ENCODE results near the gene MAPKAP1.

MAPKAP1 gene

DNA sequence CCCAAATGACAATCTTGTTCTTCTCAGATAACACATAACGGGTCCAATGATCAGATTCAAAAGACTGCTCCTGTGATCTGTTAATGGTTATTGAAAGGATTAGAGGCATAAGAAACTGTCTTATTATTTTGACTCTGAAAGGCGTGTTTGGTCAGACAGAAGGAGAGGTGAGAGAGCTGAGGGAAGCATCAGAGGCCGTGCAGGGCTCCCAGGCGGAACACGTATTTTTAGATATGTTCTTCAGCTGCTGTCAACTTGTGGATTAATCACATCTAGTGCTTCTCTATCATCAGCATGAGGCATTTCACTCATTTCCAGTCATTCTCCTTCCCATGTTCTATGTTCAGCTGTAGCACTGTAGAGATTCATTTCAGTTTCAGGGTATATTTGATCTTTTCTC is 199.8 kb downstream of the MAPKAP1 start:
- no peak overlapping the region for H3K4me3 ChIP-seq (replicated peaks; ENCODE audit: insufficient read depth, low read length)

DNA sequence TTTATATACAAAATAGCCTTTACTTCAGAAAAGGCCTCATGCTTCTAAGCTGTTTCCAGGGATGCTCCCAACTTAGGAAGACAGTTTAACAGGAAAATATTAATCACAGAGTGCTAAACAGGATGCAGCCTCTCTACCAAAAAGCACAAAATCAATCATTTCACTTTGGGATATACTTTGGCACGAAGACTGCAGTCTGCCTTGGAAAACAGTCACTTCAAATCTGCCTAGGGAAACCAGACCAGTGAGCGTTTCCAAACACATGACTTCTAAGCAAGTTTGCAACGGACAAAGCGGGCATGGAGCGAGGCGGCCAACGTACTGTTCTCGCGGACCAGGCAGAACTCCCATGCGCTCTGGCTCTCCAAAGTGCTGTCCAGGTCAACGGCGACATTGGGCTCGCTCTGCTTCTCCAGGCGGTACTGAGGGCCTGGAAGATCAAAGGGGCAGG is 201.0 kb downstream of the MAPKAP1 start:
- DNase-seq (ENCODE audit: low read depth in 1 of 2, low spot score in 1 of 2) = no peak

More for the DNA sequence above, 199.8 kb downstream of the MAPKAP1 start:
- no peak for DNase-seq (ENCODE audit: low read depth in 1 of 2, low spot score in 1 of 2)
- TF ChIP-seq GABPA (IDR thresholded peaks at IDR 0.05; ENCODE audit: low read depth) (no peak), SPI1 (IDR thresholded peaks at IDR 0.05; ENCODE audit: borderline replicate concordance, low read depth) (no peak), POLR2AphosphoS5 (IDR thresholded peaks at IDR 0.05; ENCODE audit: low read depth) (no peak)
- TF ChIP-seq, protein P1, sequence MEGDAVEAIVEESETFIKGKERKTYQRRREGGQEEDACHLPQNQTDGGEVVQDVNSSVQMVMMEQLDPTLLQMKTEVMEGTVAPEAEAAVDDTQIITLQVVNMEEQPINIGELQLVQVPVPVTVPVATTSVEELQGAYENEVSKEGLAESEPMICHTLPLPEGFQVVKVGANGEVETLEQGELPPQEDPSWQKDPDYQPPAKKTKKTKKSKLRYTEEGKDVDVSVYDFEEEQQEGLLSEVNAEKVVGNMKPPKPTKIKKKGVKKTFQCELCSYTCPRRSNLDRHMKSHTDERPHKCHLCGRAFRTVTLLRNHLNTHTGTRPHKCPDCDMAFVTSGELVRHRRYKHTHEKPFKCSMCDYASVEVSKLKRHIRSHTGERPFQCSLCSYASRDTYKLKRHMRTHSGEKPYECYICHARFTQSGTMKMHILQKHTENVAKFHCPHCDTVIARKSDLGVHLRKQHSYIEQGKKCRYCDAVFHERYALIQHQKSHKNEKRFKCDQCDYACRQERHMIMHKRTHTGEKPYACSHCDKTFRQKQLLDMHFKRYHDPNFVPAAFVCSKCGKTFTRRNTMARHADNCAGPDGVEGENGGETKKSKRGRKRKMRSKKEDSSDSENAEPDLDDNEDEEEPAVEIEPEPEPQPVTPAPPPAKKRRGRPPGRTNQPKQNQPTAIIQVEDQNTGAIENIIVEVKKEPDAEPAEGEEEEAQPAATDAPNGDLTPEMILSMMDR (IDR thresholded peaks at IDR 0.05; ENCODE audit: insufficient read depth, low read length) = no peak
- TF ChIP-seq, protein P2, sequence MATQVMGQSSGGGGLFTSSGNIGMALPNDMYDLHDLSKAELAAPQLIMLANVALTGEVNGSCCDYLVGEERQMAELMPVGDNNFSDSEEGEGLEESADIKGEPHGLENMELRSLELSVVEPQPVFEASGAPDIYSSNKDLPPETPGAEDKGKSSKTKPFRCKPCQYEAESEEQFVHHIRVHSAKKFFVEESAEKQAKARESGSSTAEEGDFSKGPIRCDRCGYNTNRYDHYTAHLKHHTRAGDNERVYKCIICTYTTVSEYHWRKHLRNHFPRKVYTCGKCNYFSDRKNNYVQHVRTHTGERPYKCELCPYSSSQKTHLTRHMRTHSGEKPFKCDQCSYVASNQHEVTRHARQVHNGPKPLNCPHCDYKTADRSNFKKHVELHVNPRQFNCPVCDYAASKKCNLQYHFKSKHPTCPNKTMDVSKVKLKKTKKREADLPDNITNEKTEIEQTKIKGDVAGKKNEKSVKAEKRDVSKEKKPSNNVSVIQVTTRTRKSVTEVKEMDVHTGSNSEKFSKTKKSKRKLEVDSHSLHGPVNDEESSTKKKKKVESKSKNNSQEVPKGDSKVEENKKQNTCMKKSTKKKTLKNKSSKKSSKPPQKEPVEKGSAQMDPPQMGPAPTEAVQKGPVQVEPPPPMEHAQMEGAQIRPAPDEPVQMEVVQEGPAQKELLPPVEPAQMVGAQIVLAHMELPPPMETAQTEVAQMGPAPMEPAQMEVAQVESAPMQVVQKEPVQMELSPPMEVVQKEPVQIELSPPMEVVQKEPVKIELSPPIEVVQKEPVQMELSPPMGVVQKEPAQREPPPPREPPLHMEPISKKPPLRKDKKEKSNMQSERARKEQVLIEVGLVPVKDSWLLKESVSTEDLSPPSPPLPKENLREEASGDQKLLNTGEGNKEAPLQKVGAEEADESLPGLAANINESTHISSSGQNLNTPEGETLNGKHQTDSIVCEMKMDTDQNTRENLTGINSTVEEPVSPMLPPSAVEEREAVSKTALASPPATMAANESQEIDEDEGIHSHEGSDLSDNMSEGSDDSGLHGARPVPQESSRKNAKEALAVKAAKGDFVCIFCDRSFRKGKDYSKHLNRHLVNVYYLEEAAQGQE (IDR thresholded peaks at IDR 0.05; ENCODE audit: insufficient replicate concordance, low read depth) = no peak
- Histone ChIP-seq H3K27me3 (ENCODE audit: insufficient read depth, poor library complexity, severe bottlenecking) (no peaks in the 10 kb centered on the region), H3K27ac (replicated peaks) (no peak overlapping the region)

DNA sequence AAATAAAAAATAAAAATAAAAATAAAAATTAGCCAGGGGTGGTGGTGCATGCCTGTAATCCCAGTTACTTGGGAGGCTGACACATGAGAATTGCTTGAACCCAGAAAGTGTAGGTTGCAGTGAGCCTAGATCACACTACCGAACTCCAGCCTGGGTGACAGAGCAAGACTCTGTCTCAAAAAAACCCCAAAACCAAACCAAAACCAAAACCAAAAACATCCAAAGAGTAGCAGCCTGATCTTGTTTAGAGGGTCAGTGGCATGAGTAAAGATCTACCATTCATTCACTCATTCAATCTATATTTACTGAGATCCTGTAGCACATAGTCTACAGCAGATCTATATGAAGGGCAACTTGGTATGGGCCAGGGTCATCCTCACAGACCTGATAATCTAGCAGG is 202.4 kb downstream of the MAPKAP1 start:
- no peak overlapping the region for H3K4me3 ChIP-seq (replicated peaks; ENCODE audit: insufficient read depth, low read length)
- H3K27me3 ChIP-seq (ENCODE audit: insufficient read depth, poor library complexity, severe bottlenecking) = no peaks in the 10 kb centered on the region
- TF ChIP-seq SPI1 (IDR thresholded peaks at IDR 0.05; ENCODE audit: borderline replicate concordance, low read depth) (no peak), POLR2AphosphoS5 (IDR thresholded peaks at IDR 0.05; ENCODE audit: low read depth) (no peak), GABPA (IDR thresholded peaks at IDR 0.05; ENCODE audit: low read depth) (no peak)
- TF ChIP-seq, protein P2 (IDR thresholded peaks at IDR 0.05; ENCODE audit: insufficient replicate concordance, low read depth) = no peak
- TF ChIP-seq, protein P1 (IDR thresholded peaks at IDR 0.05; ENCODE audit: insufficient read depth, low read length) = no peak
- no peak for DNase-seq (ENCODE audit: low read depth in 1 of 2, low spot score in 1 of 2)
- no peak overlapping the region for H3K27ac ChIP-seq (replicated peaks)

More for the DNA sequence above, 201.0 kb downstream of the MAPKAP1 start:
- no peak overlapping the region for H3K4me3 ChIP-seq (replicated peaks; ENCODE audit: insufficient read depth, low read length)
- H3K27me3 ChIP-seq (ENCODE audit: insufficient read depth, poor library complexity, severe bottlenecking) = no peaks in the 10 kb centered on the region
- TF ChIP-seq, protein P1 (IDR thresholded peaks at IDR 0.05; ENCODE audit: insufficient read depth, low read length) = no peak
- TF ChIP-seq POLR2AphosphoS5 (IDR thresholded peaks at IDR 0.05; ENCODE audit: low read depth) = no peak
- no peak for TF ChIP-seq SPI1 (IDR thresholded peaks at IDR 0.05; ENCODE audit: borderline replicate concordance, low read depth)
- TF ChIP-seq GABPA (IDR thresholded peaks at IDR 0.05; ENCODE audit: low read depth) = no peak
- TF ChIP-seq, protein P2 (IDR thresholded peaks at IDR 0.05; ENCODE audit: insufficient replicate concordance, low read depth) = no peak
- H3K27ac ChIP-seq (replicated peaks) = no peak overlapping the region

Data from HL-60 (cell line).